PC-3 (cell line): ENCODE measurements around the gene FARS2. TPM values are rescaled to one million over a fixed set of nuclear protein-coding genes. Genes with fewer than 3 reads are reported as not detected.

ENCODE experiments used
- ATAC-seq: fragments of 200-7000 bp; cut with Tn5 transposase; 2 replicates; pipeline ENCODE4 v1.9.1; 2020; ENCODE audit warnings: mild to moderate bottlenecking, moderate library complexity
- BruUV-seq: library from RNA; stranded (reverse); fragments of 400-500 nt; replicated peaks from 2 replicates; lab custom pipeline; 2021; lab: Mats Ljungman, UMichigan
- CTCF ChIA-PET: fragments of 300-600 bp; sonication (Branson Sonifier 250); formaldehyde crosslinking; loops from one replicate; lab custom pipeline; 2022; ENCODE audit warnings: antibody characterized with exemption; lab: Charles Lee
- POLR2A ChIA-PET: fragments of 300-600 bp; sonication (Branson Sonifier 250); formaldehyde crosslinking; loops from one replicate; lab custom pipeline; 2022; ENCODE audit warnings: antibody characterized with exemption; ENCODE audit not compliant: unreplicated experiment; lab: Charles Lee
- DNase-seq: peaks from one replicate; pipeline ENCODE4 v3.0.0-alpha.2; 2015
- H2AFZ ChIP-seq: fragments of 300-600 bp; sonication (generic); 2 replicates; pipeline ENCODE4 v1.6.0; 2016; ENCODE audit warnings: antibody characterized with exemption, low read length
- H3F3A ChIP-seq: fragments of 300-600 bp; sonication (generic); one replicate; pipeline ENCODE4 v1.6.0; 2017; ENCODE audit warnings: antibody characterized with exemption, low read length, control low read depth, mild to moderate bottlenecking; ENCODE audit not compliant: unreplicated experiment
- H3K27ac ChIP-seq: fragments of 300-600 bp; sonication (generic); 2 replicates; pipeline ENCODE4 v1.5.1; 2016; ENCODE audit warnings: mild to moderate bottlenecking, low read length
- H3K27me3 ChIP-seq: fragments of 300-600 bp; sonication (generic); 2 replicates; pipeline ENCODE4 v1.6.1; 2016; ENCODE audit warnings: low read length, mixed read lengths
- H3K36me3 ChIP-seq: fragments of 300-600 bp; sonication (generic); 2 replicates; pipeline ENCODE4 v1.6.1; 2016; ENCODE audit warnings: low read depth, mixed run types, low read length, mixed read lengths
- H3K4me1 ChIP-seq: fragments of 300-600 bp; sonication (generic); 2 replicates; pipeline ENCODE4 v1.5.1; 2016; ENCODE audit warnings: low read length; ENCODE audit not compliant: insufficient read depth
- H3K4me2 ChIP-seq: fragments of 300-600 bp; sonication (generic); 2 replicates; pipeline ENCODE4 v1.6.0; 2016; ENCODE audit warnings: low read length
- H3K4me3 ChIP-seq: fragments of 300-600 bp; sonication (generic); 2 replicates; pipeline ENCODE4 v1.5.1; 2016; ENCODE audit warnings: mild to moderate bottlenecking, low read length, mixed read lengths
- H3K79me2 ChIP-seq: fragments of 300-600 bp; sonication (generic); 2 replicates; pipeline ENCODE4 v1.6.1; 2017; ENCODE audit warnings: low read length, mixed read lengths
- H3K9ac ChIP-seq: fragments of 300-600 bp; sonication (generic); 2 replicates; pipeline ENCODE4 v1.6.0; 2016; ENCODE audit warnings: mild to moderate bottlenecking, low read length
- H3K9me2 ChIP-seq: fragments of 300-600 bp; sonication (generic); replicated peaks from 2 replicates; pipeline ENCODE4 v1.6.1; 2016; ENCODE audit warnings: mixed run types, low read length, mixed read lengths
- H3K9me3 ChIP-seq: fragments of 300-600 bp; sonication (generic); 2 replicates; pipeline ENCODE4 v1.6.1; 2016; ENCODE audit warnings: low read length, mixed read lengths
- H4K20me1 ChIP-seq: fragments of 300-600 bp; sonication (generic); 2 replicates; pipeline ENCODE4 v1.6.1; 2016; ENCODE audit warnings: low read length, mixed read lengths
- CTCF ChIP-seq: fragments of 300-600 bp; sonication (generic); conservative IDR thresholded peaks from 2 replicates; pipeline ENCODE4 v1.5.1; 2017; ENCODE audit warnings: antibody characterized with exemption, low read depth, mild to moderate bottlenecking, low read length
- EZH2 ChIP-seq: fragments of 300-600 bp; sonication (generic); IDR thresholded peaks from one replicate; pipeline ENCODE4 v1.6.1; 2017; ENCODE audit warnings: antibody characterized with exemption, mild to moderate bottlenecking, low read length; ENCODE audit not compliant: unreplicated experiment
- EZH2phosphoT487 ChIP-seq: fragments of 300-600 bp; sonication (generic); IDR thresholded peaks from 2 replicates; pipeline ENCODE4 v1.6.1; 2018; ENCODE audit warnings: mild to moderate bottlenecking, antibody characterized with exemption, low read length, borderline replicate concordance
- intact Hi-C: fragments of 100-400 bp; cut with micrococcal nuclease; formaldehyde crosslinking; loops from 2 replicates; pipeline ENCODE4 v1.9.0; 2023
- total RNA-seq: library from RNA; depleted of rRNA; stranded (reverse); fragments of >200 nt; gene quantifications from 2 replicates; pipeline ENCODE4 v1.2.3, GENCODE V29; 2014

The FARS2 gene
- total RNA-seq, 1 experiment from 2014 or later, result 23.0 TPM

- Histone ChIP-seq H3K4me1 (peaks cover 10% of the 10 kb centered on the region), H3K9me3 (no peaks in the 10 kb centered on the region), H3K9me2 (no peaks in the 10 kb centered on the region), H3K9ac (no peak overlapping the region), H3K27ac (no peak overlapping the region), H3K4me3 (no peak overlapping the region), H3K36me3 (no peaks in the 10 kb centered on the region), H3K79me2 (no peaks in the 10 kb centered on the region), H4K20me1 (no peaks in the 10 kb centered on the region), H3K4me2 (no peak overlapping the region), H3F3A (no peaks in the 10 kb centered on the region), H2AFZ (no peak overlapping the region), H3K27me3 (no peaks in the 10 kb centered on the region)
- no TSS peak for BruUV-seq
- no peak for TF ChIP-seq CTCF
- TF ChIP-seq EZH2phosphoT487, result no peak
- no peak for TF ChIP-seq EZH2
- ATAC-seq (no peak), DNase-seq (no peak)
- ChIA-PET CTCF (no interaction called here), POLR2A (no interaction called here)
- intact Hi-C loops, result loop anchor here (10.0 kb wide), 1 partner anchor 143 kb away; no protein-coding TSS in a partner anchor
These were observed 270.6 kb downstream of the FARS2 start for GRCh38 chr6:5531853-5532375.

- ChIA-PET POLR2A (no interaction called here), CTCF (no interaction called here)
- intact Hi-C loops, result loop anchor here (10.0 kb wide), 1 partner anchor 142 kb away; no protein-coding TSS in a partner anchor
- H3K9me3 ChIP-seq, result no peaks in the 10 kb centered on the region
- no peaks in the 10 kb centered on the region for H3K9me2 ChIP-seq
- H3K27ac ChIP-seq, result no peak overlapping the region
- H3K36me3 ChIP-seq, result no peaks in the 10 kb centered on the region
- no peaks in the 10 kb centered on the region for H3F3A ChIP-seq
- DNase-seq (no peak), ATAC-seq (no peak)
- no peak overlapping the region for H3K4me2 ChIP-seq
- H3K4me3 ChIP-seq, result no peak overlapping the region
- H2AFZ ChIP-seq, result no peak overlapping the region
- H3K27me3 ChIP-seq, result no peaks in the 10 kb centered on the region
- H4K20me1 ChIP-seq, result no peaks in the 10 kb centered on the region
- no peak overlapping the region for H3K9ac ChIP-seq
- BruUV-seq, result no TSS peak
- H3K79me2 ChIP-seq, result no peaks in the 10 kb centered on the region
- H3K4me1 ChIP-seq, result peaks cover 16% of the 10 kb centered on the region
- TF ChIP-seq CTCF, result no peak
- TF ChIP-seq EZH2, result no peak
- no peak for TF ChIP-seq EZH2phosphoT487
These were observed 271.6 kb downstream of the FARS2 start for GRCh38 chr6:5532941-5533340.

DNA sequence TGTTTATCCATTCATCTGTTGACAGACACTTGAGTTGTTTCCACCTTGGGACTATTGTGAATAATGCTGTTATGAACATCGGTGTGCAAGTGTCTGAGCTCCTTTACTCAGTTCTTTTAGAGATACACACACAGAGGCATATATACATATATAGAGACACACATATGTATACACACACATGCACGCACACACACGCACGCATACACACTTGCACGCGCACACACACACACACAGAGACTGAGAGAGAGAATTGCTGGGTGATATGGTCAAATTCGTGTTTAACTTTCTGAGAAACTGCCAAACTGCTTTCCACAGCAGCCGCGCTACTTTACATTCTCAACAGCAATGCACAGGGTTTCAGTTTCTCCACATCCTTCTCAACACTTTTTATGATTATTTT is 273.3 kb downstream of the FARS2 start:
- Histone ChIP-seq H3K4me3 (no peak overlapping the region), H2AFZ (no peak overlapping the region), H3K27me3 (no peaks in the 10 kb centered on the region), H3K79me2 (no peaks in the 10 kb centered on the region), H3K4me2 (no peak overlapping the region), H4K20me1 (no peaks in the 10 kb centered on the region), H3K27ac (no peak overlapping the region), H3K9me3 (no peaks in the 10 kb centered on the region), H3K9me2 (no peaks in the 10 kb centered on the region), H3K36me3 (no peaks in the 10 kb centered on the region), H3K4me1 (peaks cover 27% of the 10 kb centered on the region), H3F3A (no peaks in the 10 kb centered on the region), H3K9ac (no peak overlapping the region)
- ChIA-PET CTCF (no interaction called here), POLR2A (no interaction called here)
- ATAC-seq (no peak), DNase-seq (no peak)
- TF ChIP-seq EZH2 (no peak), EZH2phosphoT487 (no peak), CTCF (no peak)
- intact Hi-C loops, result loop anchor here (10.0 kb wide), 1 partner anchor 140 kb away; no protein-coding TSS in a partner anchor
- BruUV-seq, result no TSS peak
